BLaER1 treated with 17β-estradiol and CSF1 and Interleukin-3, amounts not matched to agents 10 nM and 100 nM (cell line): ENCODE measurements around the gene HDAC8.
"Not testable (repeated sequence)": the region's sequence is repeated elsewhere in the genome, so short reads cannot be mapped to it uniquely, and the experiment has no call there.

Source experiments
- H3K27ac ChIP-seq, 11 experiments: shearing (Covaris generic); formaldehyde crosslinking; 2 replicates each; pipeline ENCODE4 v1.8.1; 2022
- H3K27me3 ChIP-seq, 11 experiments: shearing (Covaris generic); formaldehyde crosslinking; 2 replicates each; pipeline ENCODE4 v1.8.1; 2022
- H3K36me3 ChIP-seq, 11 experiments: shearing (Covaris generic); formaldehyde crosslinking; 2 replicates each; pipeline ENCODE4 v1.8.1; 2022
- H3K4me1 ChIP-seq, 10 experiments: shearing (Covaris generic); formaldehyde crosslinking; 2 replicates each; pipeline ENCODE4 v1.8.1; 2022
- H3K4me2 ChIP-seq, 11 experiments: shearing (Covaris generic); formaldehyde crosslinking; 2 replicates each; pipeline ENCODE4 v1.8.1; 2022
- H3K4me3 ChIP-seq, 10 experiments: shearing (Covaris generic); formaldehyde crosslinking; 2 replicates each; pipeline ENCODE4 v1.8.1; 2022
- H3K9ac ChIP-seq, 11 experiments: shearing (Covaris generic); formaldehyde crosslinking; 2 replicates each; pipeline ENCODE4 v1.8.1; 2022
- H3K9me3 ChIP-seq, 11 experiments: shearing (Covaris generic); formaldehyde crosslinking; replicated peaks in 1 of 11; 2 replicates each; pipeline ENCODE4 v1.8.1; 2022
- H4K20me1 ChIP-seq, 11 experiments: shearing (Covaris generic); formaldehyde crosslinking; 2 replicates each; pipeline ENCODE4 v1.8.1; 2022
- Cebpa-rat ChIP-seq, 11 experiments: shearing (Covaris generic); IDR thresholded peaks; 2 replicates each; pipeline ENCODE4 v1.8.1; 2022

HDAC8 gene

GRCh38 chrX:72572248-72573157 lies at the start of gene HDAC8:
Gene HDAC8 (minus strand): TSS chrX:72572843. CDS start chrX:72572761, 82 bp downstream.
- H3K27me3 ChIP-seq, result peaks cover 64 to 100% (median 91%) of the 10 kb centered on the region in 11 experiments
- peak within 1 kb of the TSS; percentile 75 to 92 (median 83) for H3K9ac ChIP-seq
- no peak for TF ChIP-seq Cebpa-rat (IDR thresholded peaks at IDR 0.05)
- H3K4me1 ChIP-seq, result peaks cover 0 to 7% (median 5%) of the 10 kb centered on the region in 10 experiments; a peak in 7 of 20 replicates
- peak within 1 kb of the TSS; percentile 56 to 90 (median 80); a peak in 21 of 22 replicates for H3K27ac ChIP-seq
- H4K20me1 ChIP-seq, result no peaks in the 10 kb centered on the region; a peak in 2 of 22 replicates
- peaks cover 6 to 27% (median 20%) of the 10 kb centered on the region in 11 experiments; a peak in 19 of 22 replicates for H3K36me3 ChIP-seq
- peak within 1 kb of the TSS; percentile 59 to 78 (median 71) for H3K4me3 ChIP-seq
- no peaks in the 10 kb centered on the region for H3K9me3 ChIP-seq
- H3K4me2 ChIP-seq, result peak within 1 kb of the TSS; percentile 55 to 76 (median 67)

- no peak overlapping the region for H3K9ac ChIP-seq
- H3K27ac ChIP-seq, result no peak overlapping the region
- no peaks in the 10 kb centered on the region; a peak in 1 of 22 replicates for H4K20me1 ChIP-seq
- 0 out of 22 replicates have a peak, but pooled peaks cover 0 to 4% (median 0%) of the 10 kb centered on the region in 11 experiments for H3K9me3 ChIP-seq
- H3K36me3 ChIP-seq, result no peaks in the 10 kb centered on the region
- TF ChIP-seq Cebpa-rat (IDR thresholded peaks at IDR 0.05), result no peak
- H3K4me2 ChIP-seq, result no peak overlapping the region
- peaks cover 84 to 100% (median 98%) of the 10 kb centered on the region in 11 experiments for H3K27me3 ChIP-seq
- no peak overlapping the region for H3K4me3 ChIP-seq
- no peaks in the 10 kb centered on the region for H3K4me1 ChIP-seq
Measured at GRCh38 chrX:72621625-72622485, 49.2 kb upstream of the HDAC8 start.

- Histone ChIP-seq H3K36me3 (no peaks in the 10 kb centered on the region), H3K27ac (no peak overlapping the region), H3K27me3 (peaks cover 81 to 100% (median 98%) of the 10 kb centered on the region in 11 experiments), H3K9ac (no peak overlapping the region), H3K4me1 (no peaks in the 10 kb centered on the region), H3K9me3 (peaks cover 0 to 4% (median 0%) of the 10 kb centered on the region in 11 experiments; a peak in 1 of 22 replicates), H4K20me1 (no peaks in the 10 kb centered on the region; a peak in 1 of 22 replicates), H3K4me2 (no peak overlapping the region), H3K4me3 (no peak overlapping the region)
- no peak for TF ChIP-seq Cebpa-rat (IDR thresholded peaks at IDR 0.05)
Measured at GRCh38 chrX:72621163-72621562, 48.5 kb upstream of the HDAC8 start.

GRCh38 chrX:72620550-72621145 lies 48.0 kb upstream of the HDAC8 start:
- H3K4me3 ChIP-seq, result no peak overlapping the region
- H3K4me2 ChIP-seq, result no peak overlapping the region
- TF ChIP-seq Cebpa-rat (IDR thresholded peaks at IDR 0.05), result no peak
- H3K36me3 ChIP-seq, result no peaks in the 10 kb centered on the region
- peaks cover 0 to 4% (median 0%) of the 10 kb centered on the region in 11 experiments; a peak in 2 of 22 replicates for H3K9me3 ChIP-seq
- no peaks in the 10 kb centered on the region; a peak in 1 of 22 replicates for H4K20me1 ChIP-seq
- H3K27me3 ChIP-seq, result peaks cover 86 to 100% (median 98%) of the 10 kb centered on the region in 11 experiments
- H3K4me1 ChIP-seq, result no peaks in the 10 kb centered on the region
- H3K9ac ChIP-seq, result no peak overlapping the region
- no peak overlapping the region for H3K27ac ChIP-seq

- H3K27ac ChIP-seq, result no peak overlapping the region
Measured at GRCh38 chrX:72609313-72609712, 36.7 kb upstream of the HDAC8 start.

DNA sequence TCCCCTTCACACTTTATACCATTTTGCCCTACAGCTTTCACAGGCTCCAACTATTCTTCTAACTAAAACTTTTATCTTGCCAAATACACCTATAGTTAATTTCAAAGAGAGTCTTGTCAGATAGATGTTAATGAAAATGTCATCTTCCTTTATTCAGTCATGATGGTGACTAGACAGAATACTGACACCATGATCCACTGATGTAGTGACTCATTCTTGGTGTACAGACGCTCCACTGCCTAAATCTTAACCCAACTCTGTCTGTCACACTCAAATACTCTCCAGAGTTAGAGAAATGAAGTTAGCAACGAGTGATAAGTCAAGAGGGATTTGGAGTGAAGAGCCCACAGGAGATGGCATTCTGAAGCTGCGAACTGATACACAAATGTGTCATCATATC lies 32.1 kb upstream of the HDAC8 start:
- Histone ChIP-seq H3K4me1 (no peaks in the 10 kb centered on the region), H3K4me3 (no peak overlapping the region), H3K9me3 (no peaks in the 10 kb centered on the region), H3K27ac (no peak overlapping the region), H4K20me1 (no peaks in the 10 kb centered on the region), H3K4me2 (no peak overlapping the region), H3K27me3 (peaks cover 87 to 100% (median 98%) of the 10 kb centered on the region in 11 experiments), H3K9ac (no peak overlapping the region), H3K36me3 (no peaks in the 10 kb centered on the region)
- TF ChIP-seq Cebpa-rat (IDR thresholded peaks at IDR 0.05), result no peak

More at GRCh38 chrX:72609313-72609712, 36.7 kb upstream of the HDAC8 start:
- TF ChIP-seq Cebpa-rat (IDR thresholded peaks at IDR 0.05), result no peak
- no peaks in the 10 kb centered on the region for H3K36me3 ChIP-seq
- H3K9ac ChIP-seq, result no peak overlapping the region
- no peaks in the 10 kb centered on the region for H3K9me3 ChIP-seq
- H3K4me1 ChIP-seq, result no peaks in the 10 kb centered on the region
- H3K4me3 ChIP-seq, result no peak overlapping the region
- no peaks in the 10 kb centered on the region for H4K20me1 ChIP-seq
- H3K27me3 ChIP-seq, result peaks cover 81 to 100% (median 99%) of the 10 kb centered on the region in 11 experiments
- no peak overlapping the region for H3K4me2 ChIP-seq

DNA sequence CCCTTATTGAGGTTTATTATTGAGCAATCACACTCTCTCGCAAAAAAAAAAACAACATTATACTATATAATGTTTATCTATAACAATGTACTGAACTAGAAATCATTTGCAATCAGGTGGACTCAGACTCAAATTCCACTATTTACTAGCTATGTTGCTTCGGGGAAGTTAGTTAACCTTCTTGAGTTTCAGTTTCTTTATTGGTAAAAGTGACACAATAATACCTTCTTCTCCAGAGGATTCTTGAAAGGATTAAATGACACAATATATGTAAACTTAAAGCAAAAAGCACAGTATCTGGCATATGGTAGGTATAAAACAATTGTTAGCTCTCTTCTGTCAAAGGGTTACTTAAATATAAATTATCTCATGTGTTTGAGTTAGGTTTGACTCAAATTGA lies 31.5 kb upstream of the HDAC8 start:
- Histone ChIP-seq H3K9ac (no peak overlapping the region), H3K36me3 (no peaks in the 10 kb centered on the region), H4K20me1 (no peaks in the 10 kb centered on the region), H3K27ac (no peak overlapping the region), H3K4me2 (no peak overlapping the region), H3K9me3 (no peaks in the 10 kb centered on the region), H3K4me1 (no peaks in the 10 kb centered on the region), H3K27me3 (peaks cover 81 to 100% (median 98%) of the 10 kb centered on the region in 11 experiments), H3K4me3 (no peak overlapping the region)
- TF ChIP-seq Cebpa-rat (IDR thresholded peaks at IDR 0.05), result no peak

GRCh38 chrX:72591038-72591437 lies 18.4 kb upstream of the HDAC8 start:
- H3K4me1 ChIP-seq, H3K36me3 ChIP-seq, H3K27ac ChIP-seq, H3K9ac ChIP-seq, H3K4me3 ChIP-seq, H4K20me1 ChIP-seq, H3K4me2 ChIP-seq: not testable (repeated sequence)
- H3K9me3 ChIP-seq, result peaks cover 0 to 12% (median 6%) of the 10 kb centered on the region in 11 experiments; a peak in 14 of 22 replicates
- H3K27me3 ChIP-seq, result peaks cover 22 to 70% (median 56%) of the 10 kb centered on the region in 11 experiments; a peak in 21 of 22 replicates
